A673 (cell line): Measurements from ENCODE around the gene AEN. TPM values are rescaled to one million over a fixed set of nuclear protein-coding genes. Genes with fewer than 3 reads are reported as not detected.

Experiments used
- BruUV-seq: library from RNA; stranded (reverse); fragments of 400-500 nt; replicated peaks from 2 replicates; lab custom pipeline; 2021; lab: Mats Ljungman, UMichigan
- CTCF ChIA-PET: fragments of 300-600 bp; sonication (Branson Sonifier 250); formaldehyde crosslinking; loops from one replicate; lab custom pipeline; 2022; ENCODE audit warnings: antibody characterized with exemption; lab: Charles Lee
- POLR2A ChIA-PET: fragments of 300-600 bp; sonication (Branson Sonifier 250); formaldehyde crosslinking; loops from one replicate; lab custom pipeline; 2022; ENCODE audit warnings: antibody characterized with exemption; ENCODE audit not compliant: low non-redundant PET; lab: Charles Lee
- DNase-seq: peaks from one replicate; pipeline ENCODE4 v3.0.0-alpha.2; 2015; ENCODE audit warnings: low spot score
- H3K27ac ChIP-seq: fragments of 200-600 bp; sonication (generic); 2 replicates; pipeline ENCODE4 v1.5.1; 2016; ENCODE audit warnings: mixed run types, low read depth, mild to moderate bottlenecking, mixed read lengths, antibody characterized with exemption, low read length; ENCODE audit not compliant: poor library complexity, severe bottlenecking
- H3K27me3 ChIP-seq: fragments of 200-600 bp; sonication (generic); replicated peaks from 2 replicates; pipeline ENCODE4 v1.6.1; 2017; ENCODE audit warnings: mixed run types, low read depth, mild to moderate bottlenecking, mixed read lengths, antibody characterized with exemption, low read length; ENCODE audit not compliant: insufficient read depth, poor library complexity
- H3K36me3 ChIP-seq: fragments of 200-600 bp; sonication (generic); 2 replicates; pipeline ENCODE4 v1.6.1; 2016; ENCODE audit warnings: mixed run types, mild to moderate bottlenecking, mixed read lengths, antibody characterized with exemption, low read length; ENCODE audit not compliant: insufficient read depth, poor library complexity, severe bottlenecking
- H3K4me1 ChIP-seq: fragments of 200-600 bp; sonication (generic); 2 replicates; pipeline ENCODE4 v1.6.1; 2017; ENCODE audit warnings: mixed run types, mild to moderate bottlenecking, mixed read lengths, antibody characterized with exemption, low read length; ENCODE audit not compliant: insufficient read depth, poor library complexity, severe bottlenecking
- H3K4me3 ChIP-seq: fragments of 200-600 bp; sonication (generic); 2 replicates; pipeline ENCODE4 v1.5.1; 2016; ENCODE audit warnings: low read depth, mixed run types, mild to moderate bottlenecking, mixed read lengths, low read length; ENCODE audit not compliant: poor library complexity, severe bottlenecking
- H3K9me3 ChIP-seq: fragments of 200-600 bp; sonication (generic); 2 replicates; pipeline ENCODE4 v1.6.1; 2016; ENCODE audit warnings: mixed run types, low read depth, mild to moderate bottlenecking, mixed read lengths, antibody characterized with exemption, low read length; ENCODE audit not compliant: poor library complexity, severe bottlenecking
- CTCF ChIP-seq: fragments of 300-800, 200-600 bp; sonication (generic); conservative IDR thresholded peaks from 2 replicates; pipeline ENCODE4 v1.5.1; 2017; ENCODE audit warnings: low read depth, mild to moderate bottlenecking, antibody characterized with exemption, low read length, moderate library complexity, mixed read lengths
- EZH2 ChIP-seq: fragments of 200-600 bp; sonication (generic); IDR thresholded peaks from 2 replicates; pipeline ENCODE4 v1.6.1; 2017; ENCODE audit warnings: borderline replicate concordance, low read depth, mild to moderate bottlenecking, mixed read lengths, antibody characterized with exemption, low read length; ENCODE audit not compliant: poor library complexity, severe bottlenecking
- intact Hi-C: fragments of 100-400 bp; cut with micrococcal nuclease; formaldehyde crosslinking; loops from one replicate; pipeline ENCODE4 v1.10.0; 2022; ENCODE audit not compliant: unreplicated experiment
- total RNA-seq: library from RNA; stranded (reverse); gene quantifications from 2 replicates; pipeline ENCODE4 v1.2.3, GENCODE V29; 2021

The AEN gene
- total RNA-seq, 1 experiment from 2014 or later, result 52.4 TPM

GRCh38 chr15:88661761-88662556, 40.8 kb downstream of the AEN start:
- ChIA-PET POLR2A (no interaction called here), CTCF (no interaction called here)
- no peak for DNase-seq
- no TSS peak for BruUV-seq
- Histone ChIP-seq H3K4me1 (no peaks in the 10 kb centered on the region), H3K27me3 (peaks cover 12% of the 10 kb centered on the region), H3K9me3 (no peaks in the 10 kb centered on the region), H3K27ac (no peak overlapping the region), H3K4me3 (no peak overlapping the region), H3K36me3 (no peaks in the 10 kb centered on the region)
- intact Hi-C loops, result no loop called here
- TF ChIP-seq CTCF (no peak), EZH2 (no peak)

GRCh38 chr15:88663141-88663621, 42.0 kb downstream of the AEN start:
- H3K36me3 ChIP-seq, result no peaks in the 10 kb centered on the region
- no TSS peak for BruUV-seq
- no peaks in the 10 kb centered on the region for H3K9me3 ChIP-seq
- H3K27me3 ChIP-seq, result peaks cover 12% of the 10 kb centered on the region
- H3K27ac ChIP-seq, result no peak overlapping the region
- no peak for TF ChIP-seq EZH2
- no peak for TF ChIP-seq CTCF
- ChIA-PET POLR2A (no interaction called here), CTCF (no interaction called here)
- no peak for DNase-seq
- H3K4me1 ChIP-seq, result no peaks in the 10 kb centered on the region
- no peak overlapping the region for H3K4me3 ChIP-seq
- intact Hi-C loops, result no loop called here

- no peak overlapping the region for H3K4me3 ChIP-seq
- no TSS peak for BruUV-seq
- intact Hi-C loops, result no loop called here
- CTCF ChIA-PET, result no interaction called here
- no peak for TF ChIP-seq CTCF
- TF ChIP-seq EZH2, result no peak
- H3K9me3 ChIP-seq, result no peaks in the 10 kb centered on the region
- H3K27ac ChIP-seq, result no peak overlapping the region
- H3K27me3 ChIP-seq, result peaks cover 12% of the 10 kb centered on the region
- H3K36me3 ChIP-seq, result no peaks in the 10 kb centered on the region
- POLR2A ChIA-PET, result no interaction called here
- DNase-seq, result no peak
- no peaks in the 10 kb centered on the region for H3K4me1 ChIP-seq
Measured at GRCh38 chr15:88664151-88664778, 43.1 kb downstream of the AEN start.
